BLaER1 treated with 17β-estradiol and CSF1 and Interleukin-3, amounts not matched to agents 10 nM and 100 nM (cell line): ENCODE measurements around the gene C12orf76.

ENCODE experiments used
- H3K27ac ChIP-seq, 11 experiments: shearing (Covaris generic); formaldehyde crosslinking; 2 replicates each; pipeline ENCODE4 v1.8.1; 2022
- H3K27me3 ChIP-seq, 11 experiments: shearing (Covaris generic); formaldehyde crosslinking; 2 replicates each; pipeline ENCODE4 v1.8.1; 2022
- H3K36me3 ChIP-seq, 11 experiments: shearing (Covaris generic); formaldehyde crosslinking; 2 replicates each; pipeline ENCODE4 v1.8.1; 2022
- H3K4me1 ChIP-seq, 10 experiments: shearing (Covaris generic); formaldehyde crosslinking; 2 replicates each; pipeline ENCODE4 v1.8.1; 2022
- H3K4me2 ChIP-seq, 11 experiments: shearing (Covaris generic); formaldehyde crosslinking; 2 replicates each; pipeline ENCODE4 v1.8.1; 2022
- H3K4me3 ChIP-seq, 10 experiments: shearing (Covaris generic); formaldehyde crosslinking; 2 replicates each; pipeline ENCODE4 v1.8.1; 2022
- H3K9ac ChIP-seq, 11 experiments: shearing (Covaris generic); formaldehyde crosslinking; 2 replicates each; pipeline ENCODE4 v1.8.1; 2022
- H3K9me3 ChIP-seq, 11 experiments: shearing (Covaris generic); formaldehyde crosslinking; replicated peaks in 1 of 11; 2 replicates each; pipeline ENCODE4 v1.8.1; 2022
- H4K20me1 ChIP-seq, 11 experiments: shearing (Covaris generic); formaldehyde crosslinking; 2 replicates each; pipeline ENCODE4 v1.8.1; 2022
- Cebpa-rat ChIP-seq, 11 experiments: shearing (Covaris generic); IDR thresholded peaks; 2 replicates each; pipeline ENCODE4 v1.8.1; 2022

C12orf76 gene

GRCh38 chr12:109991586-109991985 lies 56.7 kb downstream of the C12orf76 start:
- no peak for TF ChIP-seq Cebpa-rat (IDR thresholded peaks at IDR 0.05)
- Histone ChIP-seq H3K36me3 (peaks cover 60 to 70% (median 66%) of the 10 kb centered on the region in 11 experiments), H4K20me1 (peaks cover 23 to 84% (median 45%) of the 10 kb centered on the region in 11 experiments; a peak in 17 of 22 replicates), H3K9ac (no peak overlapping the region), H3K4me1 (peaks cover 24 to 52% (median 32%) of the 10 kb centered on the region in 10 experiments), H3K4me2 (no peak overlapping the region), H3K27ac (no peak overlapping the region), H3K4me3 (no peak overlapping the region), H3K27me3 (no peaks in the 10 kb centered on the region), H3K9me3 (no peaks in the 10 kb centered on the region)
